ENCODE measurements around the gene PPARA.

DNA sequence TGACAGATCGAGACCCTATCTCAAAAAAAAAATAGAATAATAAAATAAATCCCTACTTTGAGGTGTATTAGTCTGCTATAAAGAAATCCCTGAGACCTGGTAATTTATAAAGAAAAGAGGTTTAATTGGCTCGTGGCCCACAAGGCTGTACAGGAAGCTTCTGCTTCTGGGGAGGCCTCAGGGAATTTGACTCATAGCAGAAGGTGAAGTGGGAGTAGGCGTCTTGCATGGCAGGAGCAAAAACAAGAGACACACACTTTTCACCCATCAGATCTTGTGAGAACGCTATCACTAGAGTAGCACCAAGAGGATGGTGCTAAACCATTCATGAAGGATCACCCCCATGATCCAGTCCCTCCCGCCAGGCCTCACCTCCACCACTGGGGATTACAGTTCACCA lies 70.6 kb downstream of the PPARA start:
- TF ChIP-seq, protein P1, sequence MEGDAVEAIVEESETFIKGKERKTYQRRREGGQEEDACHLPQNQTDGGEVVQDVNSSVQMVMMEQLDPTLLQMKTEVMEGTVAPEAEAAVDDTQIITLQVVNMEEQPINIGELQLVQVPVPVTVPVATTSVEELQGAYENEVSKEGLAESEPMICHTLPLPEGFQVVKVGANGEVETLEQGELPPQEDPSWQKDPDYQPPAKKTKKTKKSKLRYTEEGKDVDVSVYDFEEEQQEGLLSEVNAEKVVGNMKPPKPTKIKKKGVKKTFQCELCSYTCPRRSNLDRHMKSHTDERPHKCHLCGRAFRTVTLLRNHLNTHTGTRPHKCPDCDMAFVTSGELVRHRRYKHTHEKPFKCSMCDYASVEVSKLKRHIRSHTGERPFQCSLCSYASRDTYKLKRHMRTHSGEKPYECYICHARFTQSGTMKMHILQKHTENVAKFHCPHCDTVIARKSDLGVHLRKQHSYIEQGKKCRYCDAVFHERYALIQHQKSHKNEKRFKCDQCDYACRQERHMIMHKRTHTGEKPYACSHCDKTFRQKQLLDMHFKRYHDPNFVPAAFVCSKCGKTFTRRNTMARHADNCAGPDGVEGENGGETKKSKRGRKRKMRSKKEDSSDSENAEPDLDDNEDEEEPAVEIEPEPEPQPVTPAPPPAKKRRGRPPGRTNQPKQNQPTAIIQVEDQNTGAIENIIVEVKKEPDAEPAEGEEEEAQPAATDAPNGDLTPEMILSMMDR (IDR thresholded peaks at IDR 0.05; ENCODE audit: low read length), result no peak
- no peak for TF ChIP-seq EZH2 (IDR thresholded peaks at IDR 0.05; ENCODE audit: borderline replicate concordance, low read length)

Data from OCI-LY1 (cell line).